ENCODE results near the gene SH3PXD2A. TPM values are rescaled to one million over a fixed set of nuclear protein-coding genes. Genes with fewer than 3 reads are reported as not detected.
A peak's percentile ranks its signal among the peaks of the same experiment; 100 is the strongest.

Gene SH3PXD2A
- total RNA-seq, 1 experiment from 2014 or later: 6.3 TPM

- Histone ChIP-seq H3K36me3 (ENCODE audit: control insufficient read depth, insufficient read depth, low read length) (no peaks in the 10 kb centered on the region), H3K27me3 (replicated peaks; ENCODE audit: control insufficient read depth, insufficient read depth, low read length) (no peaks in the 10 kb centered on the region), H3K4me1 (no peaks in the 10 kb centered on the region), H3K9me3 (peaks cover 7% of the 10 kb centered on the region), H3K4me3 (ENCODE audit: low read depth, low read length) (no peak overlapping the region)
- no TSS peak for BruUV-seq (replicated peaks)
- Mint-ChIP-seq H3K4me3 (ENCODE audit: unreplicated experiment) (no peak overlapping the region), H3K27me3 (ENCODE audit: insufficient read depth, unreplicated experiment) (no peaks in the 10 kb centered on the region), H3K9me3 (ENCODE audit: unreplicated experiment) (no peaks in the 10 kb centered on the region), H3K4me1 (ENCODE audit: low read depth, unreplicated experiment) (no peaks in the 10 kb centered on the region), H3K36me3 (ENCODE audit: insufficient read depth, unreplicated experiment) (no peaks in the 10 kb centered on the region), H3K27ac (ENCODE audit: unreplicated experiment) (no peak overlapping the region)
- ChIA-PET POLR2A (no interaction called here), CTCF (interaction anchor here (1.0 kb wide), 1 partner anchor 61 kb away, joined by 3 read pairs; no protein-coding TSS in a partner anchor)
- peak; percentile 78 to 85 for TF ChIP-seq CTCF (IDR thresholded peaks at IDR 0.05; ENCODE audit: insufficient read depth in 1 of 2, low read depth in 1 of 2, low read length in 1 of 2, severe bottlenecking in 1 of 2, unreplicated experiment in 1 of 2)
- DNase-seq: peak in 1 of 2 experiments; percentile 28
- intact Hi-C loops (cut with micrococcal nuclease; ENCODE audit: unreplicated experiment): no loop called here
Measured at GRCh38 chr10:103752680-103753248, 102.6 kb downstream of the SH3PXD2A start.

- Mint-ChIP-seq H3K4me1 (ENCODE audit: low read depth, unreplicated experiment) (no peaks in the 10 kb centered on the region), H3K9me3 (ENCODE audit: unreplicated experiment) (no peaks in the 10 kb centered on the region), H3K27me3 (ENCODE audit: insufficient read depth, unreplicated experiment) (no peaks in the 10 kb centered on the region), H3K36me3 (ENCODE audit: insufficient read depth, unreplicated experiment) (no peaks in the 10 kb centered on the region), H3K27ac (ENCODE audit: unreplicated experiment) (no peak overlapping the region), H3K4me3 (ENCODE audit: unreplicated experiment) (no peak overlapping the region)
- no peak for TF ChIP-seq CTCF (IDR thresholded peaks at IDR 0.05; ENCODE audit: insufficient read depth in 1 of 2, low read depth in 1 of 2, low read length in 1 of 2, severe bottlenecking in 1 of 2, unreplicated experiment in 1 of 2)
- no TSS peak for BruUV-seq (replicated peaks)
- H3K36me3 ChIP-seq (ENCODE audit: control insufficient read depth, insufficient read depth, low read length): no peaks in the 10 kb centered on the region
- intact Hi-C loops (cut with micrococcal nuclease; ENCODE audit: unreplicated experiment): no loop called here
- no peaks in the 10 kb centered on the region for H3K4me1 ChIP-seq
- POLR2A ChIA-PET: no interaction called here
- CTCF ChIA-PET: interaction anchor here (0.9 kb wide), 1 partner anchor 159 kb away, joined by 3 read pairs; no protein-coding TSS in a partner anchor
- no peak overlapping the region for H3K4me3 ChIP-seq (ENCODE audit: low read depth, low read length)
- H3K9me3 ChIP-seq: peaks cover 7% of the 10 kb centered on the region
- no peak for DNase-seq
- H3K27me3 ChIP-seq (replicated peaks; ENCODE audit: control insufficient read depth, insufficient read depth, low read length): no peaks in the 10 kb centered on the region
Measured at GRCh38 chr10:103751667-103752290, 103.6 kb downstream of the SH3PXD2A start.

- Histone ChIP-seq H3K27me3 (replicated peaks; ENCODE audit: control insufficient read depth, insufficient read depth, low read length) (no peaks in the 10 kb centered on the region), H3K4me1 (0 out of 2 replicates have a peak, but pooled peaks cover 1% of the 10 kb centered on the region), H3K9me3 (peaks cover 7% of the 10 kb centered on the region), H3K36me3 (ENCODE audit: control insufficient read depth, insufficient read depth, low read length) (no peaks in the 10 kb centered on the region), H3K4me3 (ENCODE audit: low read depth, low read length) (no peak overlapping the region)
- no TSS peak for BruUV-seq (replicated peaks)
- Mint-ChIP-seq H3K4me3 (ENCODE audit: unreplicated experiment) (no peak overlapping the region), H3K27me3 (ENCODE audit: insufficient read depth, unreplicated experiment) (no peaks in the 10 kb centered on the region), H3K36me3 (ENCODE audit: insufficient read depth, unreplicated experiment) (no peaks in the 10 kb centered on the region), H3K9me3 (ENCODE audit: unreplicated experiment) (no peaks in the 10 kb centered on the region), H3K4me1 (ENCODE audit: low read depth, unreplicated experiment) (no peaks in the 10 kb centered on the region), H3K27ac (ENCODE audit: unreplicated experiment) (no peak overlapping the region)
- no peak for TF ChIP-seq CTCF (IDR thresholded peaks at IDR 0.05; ENCODE audit: insufficient read depth in 1 of 2, low read depth in 1 of 2, low read length in 1 of 2, severe bottlenecking in 1 of 2, unreplicated experiment in 1 of 2)
- no peak for DNase-seq
- ChIA-PET CTCF (interaction anchor here (1.1 to 1.2 kb wide), 2 partner anchors 38 to 43 kb away, joined by 3 to 4 read pairs; no protein-coding TSS in a partner anchor), POLR2A (no interaction called here)
- intact Hi-C loops (cut with micrococcal nuclease; ENCODE audit: unreplicated experiment): no loop called here
Measured at GRCh38 chr10:103750836-103751235, 104.5 kb downstream of the SH3PXD2A start.

Data from Caco-2 (cell line).